ENCODE data around the gene RSPO4.

The RSPO4 gene

DNA sequence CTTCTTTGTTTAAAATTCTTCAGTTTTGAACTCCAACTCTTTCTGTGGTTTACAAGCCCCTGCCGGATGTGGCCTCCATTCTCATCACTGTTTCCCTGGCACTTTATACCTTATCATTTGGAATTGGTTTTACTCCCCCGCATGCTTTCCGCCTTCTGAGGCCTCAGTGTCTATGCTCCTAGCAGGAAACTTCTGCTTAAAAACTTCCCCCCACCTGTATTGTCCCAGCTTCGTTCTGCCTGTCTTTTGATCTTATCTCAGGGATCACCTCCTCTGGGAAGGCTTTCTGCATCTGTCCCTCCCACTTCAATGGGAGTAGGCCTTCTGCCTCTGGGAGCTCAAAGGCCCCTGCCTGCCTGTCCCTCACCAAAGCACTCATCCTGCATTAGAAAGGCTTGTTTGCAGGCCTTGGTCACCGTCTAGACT, 82.6 kb downstream of the RSPO4 start:
- Histone ChIP-seq H3K27ac (no peak overlapping the region), H3K4me3 (no peak overlapping the region)
- TF ChIP-seq, protein P1, sequence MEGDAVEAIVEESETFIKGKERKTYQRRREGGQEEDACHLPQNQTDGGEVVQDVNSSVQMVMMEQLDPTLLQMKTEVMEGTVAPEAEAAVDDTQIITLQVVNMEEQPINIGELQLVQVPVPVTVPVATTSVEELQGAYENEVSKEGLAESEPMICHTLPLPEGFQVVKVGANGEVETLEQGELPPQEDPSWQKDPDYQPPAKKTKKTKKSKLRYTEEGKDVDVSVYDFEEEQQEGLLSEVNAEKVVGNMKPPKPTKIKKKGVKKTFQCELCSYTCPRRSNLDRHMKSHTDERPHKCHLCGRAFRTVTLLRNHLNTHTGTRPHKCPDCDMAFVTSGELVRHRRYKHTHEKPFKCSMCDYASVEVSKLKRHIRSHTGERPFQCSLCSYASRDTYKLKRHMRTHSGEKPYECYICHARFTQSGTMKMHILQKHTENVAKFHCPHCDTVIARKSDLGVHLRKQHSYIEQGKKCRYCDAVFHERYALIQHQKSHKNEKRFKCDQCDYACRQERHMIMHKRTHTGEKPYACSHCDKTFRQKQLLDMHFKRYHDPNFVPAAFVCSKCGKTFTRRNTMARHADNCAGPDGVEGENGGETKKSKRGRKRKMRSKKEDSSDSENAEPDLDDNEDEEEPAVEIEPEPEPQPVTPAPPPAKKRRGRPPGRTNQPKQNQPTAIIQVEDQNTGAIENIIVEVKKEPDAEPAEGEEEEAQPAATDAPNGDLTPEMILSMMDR (IDR thresholded peaks at IDR 0.05): no peak
- no peak for DNase-seq (ENCODE audit: low spot score)

DNA sequence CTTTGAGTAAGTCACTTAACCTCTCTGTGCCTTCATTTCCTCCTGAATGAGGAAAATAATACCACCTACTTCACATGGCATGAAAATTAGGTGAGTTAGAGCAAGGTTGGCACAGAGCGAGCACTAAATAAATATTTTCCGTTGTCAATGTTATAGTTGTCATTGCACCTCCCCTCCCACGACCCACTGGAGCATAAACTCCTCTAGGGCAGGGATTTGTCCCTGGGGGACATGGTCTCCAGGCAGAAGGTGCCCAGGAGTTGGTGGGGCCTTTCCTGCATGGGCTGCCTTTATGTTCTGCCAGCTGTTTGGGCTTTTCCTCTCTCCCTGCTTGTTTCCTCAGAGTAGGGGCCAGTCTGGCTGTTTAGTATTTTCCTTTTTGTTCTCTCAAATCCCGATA, 84.7 kb downstream of the RSPO4 start:
- TF ChIP-seq, protein P1 (IDR thresholded peaks at IDR 0.05): no peak
- no peak overlapping the region for H3K4me3 ChIP-seq
- DNase-seq (ENCODE audit: low spot score): no peak
- no peak overlapping the region for H3K27ac ChIP-seq

DNA sequence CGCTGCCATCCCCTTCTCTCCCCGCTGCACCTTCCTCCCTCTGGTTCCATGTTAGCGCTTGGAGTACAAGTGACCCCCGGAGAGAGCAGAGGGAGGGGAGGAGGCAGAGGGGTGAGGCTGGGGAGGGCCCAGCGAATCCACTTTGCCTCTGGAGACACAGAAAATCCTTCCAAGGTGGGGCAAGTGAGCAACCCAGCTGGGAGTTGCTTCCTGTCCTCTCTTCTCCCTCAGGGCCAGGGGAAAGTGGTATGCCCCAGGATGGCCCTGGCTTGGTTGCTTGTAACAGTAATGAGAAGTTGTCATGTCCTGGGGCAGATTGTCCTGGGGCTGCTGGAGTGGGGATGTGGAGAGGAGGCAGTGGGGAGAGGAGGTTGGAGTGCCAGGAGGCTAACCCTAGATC, 85.3 kb downstream of the RSPO4 start:
- DNase-seq (ENCODE audit: low spot score): no peak
- no peak overlapping the region for H3K27ac ChIP-seq
- TF ChIP-seq, protein P1 (IDR thresholded peaks at IDR 0.05): no peak
- H3K4me3 ChIP-seq: no peak overlapping the region

DNA sequence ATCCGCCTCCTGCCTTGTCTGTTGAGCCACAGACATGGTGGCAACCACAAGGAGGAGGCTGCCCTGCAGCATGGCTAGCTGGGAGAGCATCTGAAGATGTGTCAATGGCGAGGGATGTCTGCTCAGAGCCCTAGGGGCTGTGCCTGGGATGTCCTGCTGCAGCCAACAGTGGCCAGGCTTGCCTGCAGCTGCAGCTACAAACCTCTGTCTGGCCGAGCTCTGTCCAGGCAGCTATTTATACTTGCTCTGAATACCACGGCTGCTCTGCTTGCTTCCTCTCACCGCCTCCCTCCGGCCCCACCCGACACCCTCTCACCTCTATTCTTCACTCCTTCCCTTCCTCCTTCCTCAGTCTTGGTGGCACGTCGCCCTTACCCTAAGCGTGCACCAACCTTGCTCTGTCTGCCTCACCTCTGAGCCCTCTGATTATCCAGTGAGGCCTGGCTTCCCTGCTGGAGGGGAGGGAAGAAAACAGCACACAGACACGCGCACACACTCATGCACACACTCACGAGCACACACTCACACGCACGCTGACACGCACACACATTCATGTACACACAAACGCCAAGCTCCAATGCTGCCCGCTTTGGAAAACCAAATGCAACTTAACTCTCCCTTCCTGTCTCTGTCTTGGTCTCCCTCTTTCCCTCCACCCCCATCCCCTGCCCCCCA, 85.8 kb downstream of the RSPO4 start, which contains the start of gene ANGPT4:
TSS of gene ANGPT4 (minus strand) at position 210 of the 675 bp plus-strand sequence. CDS start at position 90, 120 bp downstream.
- TF ChIP-seq, protein P1 (IDR thresholded peaks at IDR 0.05): no peak
- Histone ChIP-seq H3K27ac (peak within 1 kb of the TSS in 1 of 2 donors; percentile 10), H3K4me3 (no peak within 1 kb of the TSS)
- DNase-seq (ENCODE audit: low spot score): no peak

DNA sequence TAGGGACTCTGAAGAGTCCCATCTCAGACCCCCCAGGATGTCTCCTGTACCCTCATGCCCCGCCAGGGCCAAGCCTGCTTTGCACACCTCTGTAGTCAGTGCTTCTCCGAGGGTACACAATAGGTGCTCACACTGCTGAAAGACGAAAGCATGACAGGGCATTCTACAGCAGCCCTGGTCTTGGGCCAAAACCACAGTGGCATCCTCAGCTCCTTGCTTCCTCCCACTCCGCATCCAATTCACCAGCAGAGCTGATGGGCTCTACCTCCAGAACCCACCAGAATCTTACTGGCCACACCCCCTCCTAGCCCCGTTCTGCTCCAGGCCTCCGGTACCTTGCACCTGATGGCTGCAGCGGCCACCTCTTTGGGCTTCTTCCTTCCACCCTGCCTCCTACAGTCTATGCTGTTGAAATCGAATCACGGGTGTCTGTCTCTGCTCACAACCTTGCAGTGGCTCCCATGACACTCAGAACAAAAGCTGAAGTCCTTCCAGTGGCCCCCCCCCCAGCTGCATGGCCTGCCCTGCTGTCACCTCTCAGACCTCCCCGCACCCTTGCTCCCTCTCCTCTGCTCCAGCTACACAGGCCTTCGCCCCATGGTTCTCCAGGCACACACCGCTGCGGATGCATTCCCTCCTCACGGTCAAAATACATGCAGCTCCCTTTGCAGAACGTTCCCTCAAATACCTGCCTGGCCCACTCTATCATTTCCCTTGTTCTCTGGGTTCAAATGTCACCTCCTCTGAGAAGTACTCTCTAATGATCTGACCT, 87.2 kb downstream of the RSPO4 start:
- no peak for DNase-seq (ENCODE audit: low spot score)
- Histone ChIP-seq H3K27ac (no peak overlapping the region), H3K4me3 (no peak overlapping the region)
- TF ChIP-seq, protein P1 (IDR thresholded peaks at IDR 0.05): no peak

DNA sequence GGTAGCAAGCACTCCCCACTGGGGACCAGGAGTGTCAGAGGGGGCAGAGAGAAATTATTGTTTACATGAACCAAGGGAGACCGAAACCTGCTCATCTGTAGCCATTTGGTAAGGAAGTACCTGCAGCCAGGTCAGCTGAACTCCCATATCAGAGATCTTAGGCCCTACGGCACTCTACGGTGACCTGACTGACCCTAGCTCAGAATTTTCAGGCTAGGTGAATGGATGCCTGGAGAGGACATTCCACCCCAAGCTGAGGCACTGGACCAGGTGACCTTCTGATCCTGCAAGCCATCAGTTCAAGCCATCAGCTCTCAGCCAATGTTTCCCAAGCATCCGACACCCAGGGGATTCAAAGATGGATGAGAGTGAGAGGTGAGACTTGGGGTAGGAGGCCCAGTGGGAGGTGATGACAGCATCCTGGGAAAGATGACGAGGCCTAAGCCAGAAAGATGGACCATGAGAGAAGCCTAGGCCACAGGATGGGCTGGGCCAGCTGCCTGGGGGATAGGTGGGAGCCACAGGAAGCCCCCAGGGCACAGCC, 88.7 kb downstream of the RSPO4 start:
- DNase-seq (ENCODE audit: low spot score): no peak
- TF ChIP-seq, protein P1 (IDR thresholded peaks at IDR 0.05): no peak
- Histone ChIP-seq H3K27ac (no peak overlapping the region), H3K4me3 (no peak overlapping the region)
